Panc1 (cell line): ENCODE results near the gene POU3F2. TPM values are rescaled to one million over a fixed set of nuclear protein-coding genes. Genes with fewer than 3 reads are reported as not detected.

Source experiments
- ATAC-seq: fragments of 200-7000 bp; cut with Tn5 transposase; 2 replicates; pipeline ENCODE4 v1.9.1; 2020; ENCODE audit warnings: mild to moderate bottlenecking, moderate library complexity
- BruUV-seq: library from RNA; stranded (reverse); fragments of 400-500 nt; replicated peaks from 2 replicates; lab custom pipeline; 2021; lab: Mats Ljungman, UMichigan
- CTCF ChIA-PET: fragments of 300-600 bp; sonication (Branson Sonifier 250); formaldehyde crosslinking; loops from one replicate; lab custom pipeline; 2022; ENCODE audit warnings: antibody characterized with exemption; lab: Charles Lee
- POLR2A ChIA-PET: fragments of 300-600 bp; sonication (Branson Sonifier 250); formaldehyde crosslinking; loops from one replicate; lab custom pipeline; 2022; ENCODE audit warnings: antibody characterized with exemption; lab: Charles Lee
- DNase-seq: peaks from one replicate; pipeline ENCODE4 v3.0.0-alpha.2; 2010; ENCODE audit warnings: low read depth, low spot score
- H3K27ac ChIP-seq: 2 replicates; pipeline ENCODE4 v1.5.1; 2011; ENCODE audit warnings: mild to moderate bottlenecking, low read length, inconsistent platforms
- H3K27me3 ChIP-seq: fragments of 200-500 bp; sonication (Bioruptor generic); 2 replicates; pipeline ENCODE4 v1.6.0; 2014; ENCODE audit warnings: low read length, inconsistent platforms; ENCODE audit not compliant: control insufficient read depth, insufficient read depth
- H3K36me3 ChIP-seq: fragments of 200-500 bp; sonication (Bioruptor generic); 2 replicates; pipeline ENCODE4 v1.5.1; 2014; ENCODE audit warnings: inconsistent platforms, mild to moderate bottlenecking, low read length, moderate library complexity; ENCODE audit not compliant: control insufficient read depth, insufficient read depth
- H3K4me1 ChIP-seq: 2 replicates; pipeline ENCODE4 v1.5.1; 2011; ENCODE audit warnings: inconsistent platforms, mild to moderate bottlenecking, low read length, moderate library complexity; ENCODE audit not compliant: control insufficient read depth, insufficient read depth
- H3K4me3 ChIP-seq, 2 experiments: 2 replicates each; pipeline ENCODE4 v1.5.1; 2011 to 2012; ENCODE audit warnings: low read depth in 2 of 2, low read length in 2 of 2, mild to moderate bottlenecking in 2 of 2, inconsistent platforms in 1 of 2, moderate library complexity in 1 of 2
- H3K9me3 ChIP-seq: fragments of 200-500 bp; sonication (Bioruptor generic); 2 replicates; pipeline ENCODE4 v1.5.1; 2014; ENCODE audit warnings: low read depth, mild to moderate bottlenecking, inconsistent platforms, low read length, moderate library complexity; ENCODE audit not compliant: control insufficient read depth, insufficient read depth
- POLR2AphosphoS5 ChIP-seq: IDR thresholded peaks from 2 replicates; pipeline ENCODE4 v1.6.1; 2012; ENCODE audit warnings: mild to moderate bottlenecking, low read depth, low read length, moderate library complexity
- REST ChIP-seq, 2 experiments: IDR thresholded peaks; 2 replicates each; pipeline ENCODE4 v1.6.1; 2011 to 2012; ENCODE audit warnings: low read depth in 2 of 2, control low read depth in 1 of 2, low read length in 1 of 2, mild to moderate bottlenecking in 1 of 2, moderate library complexity in 1 of 2; ENCODE audit not compliant: insufficient read depth in 1 of 2
- SIN3A ChIP-seq: IDR thresholded peaks from 2 replicates; pipeline ENCODE4 v1.6.1; 2012; ENCODE audit warnings: low read depth, mild to moderate bottlenecking, low read length, moderate library complexity, borderline replicate concordance; ENCODE audit not compliant: insufficient read depth
- TCF7L2 ChIP-seq: IDR thresholded peaks from 2 replicates; pipeline ENCODE4 v1.6.1; 2011; ENCODE audit warnings: mild to moderate bottlenecking, low read depth, low read length, inconsistent platforms
- in situ Hi-C: cut with HindIII; loops from 2 replicates; pipeline ENCODE4 v1.10.0; 2016; ENCODE audit warnings: low sequenced_read_pairs, low pct_unique_long_range_greater_than_20kb
- intact Hi-C: fragments of 100-400 bp; cut with micrococcal nuclease; formaldehyde crosslinking; loops from one replicate; pipeline ENCODE4 v1.10.0; 2022; ENCODE audit not compliant: unreplicated experiment
- total RNA-seq: library from RNA; stranded (reverse); gene quantifications from one replicate; pipeline ENCODE4 v1.2.1, GENCODE V29; 2021; ENCODE audit not compliant: unreplicated experiment
- TF ChIP-seq, protein P1 (sequence below): fragments of 450-650 bp; IDR thresholded peaks from 2 replicates; pipeline ENCODE4 v1.5.1; 2017; ENCODE audit warnings: mild to moderate bottlenecking

The POU3F2 gene
- total RNA-seq, 1 experiment from 2014 or later = not detected

DNA sequence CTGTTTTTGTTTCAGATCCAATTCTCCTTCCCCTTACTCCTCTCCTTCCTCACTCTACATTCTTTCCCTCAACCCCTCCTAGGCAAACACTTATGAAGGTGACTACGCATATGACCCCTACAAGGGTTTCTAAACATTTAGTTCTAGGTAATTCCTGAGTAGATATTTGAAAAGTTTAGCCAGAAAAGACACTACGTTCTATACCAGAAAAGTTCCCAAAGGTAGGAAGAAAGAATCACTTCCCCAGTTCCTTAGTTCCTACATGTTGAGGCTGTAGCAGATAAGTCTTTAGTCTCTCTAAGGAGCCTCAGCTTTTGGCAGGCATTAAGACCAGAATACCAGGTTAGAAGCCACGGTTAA, 11.6 kb downstream of the POU3F2 start:
- Histone ChIP-seq H3K27me3 (peaks cover 20% of the 10 kb centered on the region), H3K27ac (no peak overlapping the region), H3K36me3 (no peaks in the 10 kb centered on the region), H3K9me3 (no peaks in the 10 kb centered on the region), H3K4me1 (peaks cover 8% of the 10 kb centered on the region), H3K4me3 (no peak overlapping the region)
- POLR2A ChIA-PET = no interaction called here
- ATAC-seq (no peak), DNase-seq (no peak)
- CTCF ChIA-PET = no interaction called here
- BruUV-seq = no TSS peak
- in situ Hi-C loops = no loop called here
- intact Hi-C loops = loop anchor here (2.0 to 10.0 kb wide), 4 partner anchors 271 to 1349 kb away; no protein-coding TSS in a partner anchor
- no peak for TF ChIP-seq TCF7L2
- TF ChIP-seq, protein P1, sequence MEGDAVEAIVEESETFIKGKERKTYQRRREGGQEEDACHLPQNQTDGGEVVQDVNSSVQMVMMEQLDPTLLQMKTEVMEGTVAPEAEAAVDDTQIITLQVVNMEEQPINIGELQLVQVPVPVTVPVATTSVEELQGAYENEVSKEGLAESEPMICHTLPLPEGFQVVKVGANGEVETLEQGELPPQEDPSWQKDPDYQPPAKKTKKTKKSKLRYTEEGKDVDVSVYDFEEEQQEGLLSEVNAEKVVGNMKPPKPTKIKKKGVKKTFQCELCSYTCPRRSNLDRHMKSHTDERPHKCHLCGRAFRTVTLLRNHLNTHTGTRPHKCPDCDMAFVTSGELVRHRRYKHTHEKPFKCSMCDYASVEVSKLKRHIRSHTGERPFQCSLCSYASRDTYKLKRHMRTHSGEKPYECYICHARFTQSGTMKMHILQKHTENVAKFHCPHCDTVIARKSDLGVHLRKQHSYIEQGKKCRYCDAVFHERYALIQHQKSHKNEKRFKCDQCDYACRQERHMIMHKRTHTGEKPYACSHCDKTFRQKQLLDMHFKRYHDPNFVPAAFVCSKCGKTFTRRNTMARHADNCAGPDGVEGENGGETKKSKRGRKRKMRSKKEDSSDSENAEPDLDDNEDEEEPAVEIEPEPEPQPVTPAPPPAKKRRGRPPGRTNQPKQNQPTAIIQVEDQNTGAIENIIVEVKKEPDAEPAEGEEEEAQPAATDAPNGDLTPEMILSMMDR = peak; percentile 18

- H3K27ac ChIP-seq = no peak overlapping the region
- intact Hi-C loops = loop anchor here (2.0 to 10.0 kb wide), 4 partner anchors 270 to 1351 kb away; no protein-coding TSS in a partner anchor
- CTCF ChIA-PET = no interaction called here
- in situ Hi-C loops = no loop called here
- H3K27me3 ChIP-seq = peaks cover 13% of the 10 kb centered on the region
- no peaks in the 10 kb centered on the region for H3K36me3 ChIP-seq
- no peak for TF ChIP-seq REST (IDR thresholded peaks at IDR 0.05; ENCODE audit: insufficient read depth in 1 of 2, low read depth in 2 of 2, low read length in 1 of 2)
- TF ChIP-seq SIN3A = no peak
- TF ChIP-seq POLR2AphosphoS5 = no peak
- TF ChIP-seq, protein P1 = no peak
- TF ChIP-seq TCF7L2 = no peak
- POLR2A ChIA-PET = no interaction called here
- no TSS peak for BruUV-seq
- ATAC-seq (no peak), DNase-seq (no peak)
- H3K9me3 ChIP-seq = no peaks in the 10 kb centered on the region
- H3K4me1 ChIP-seq = peaks cover 8% of the 10 kb centered on the region
- H3K4me3 ChIP-seq = no peak overlapping the region
Measured at GRCh38 chr6:98847416-98847778, 13.0 kb downstream of the POU3F2 start.
